ENCODE data around the gene TH.
"Not testable (repeated sequence)": the region's sequence is repeated elsewhere in the genome, so short reads cannot be mapped to it uniquely, and the experiment has no call there.

TH gene

GRCh38 chr11:2132246-2132645 is 39.4 kb downstream of the TH start:
- H3K4me1 ChIP-seq (ENCODE audit: insufficient read depth, low read length), result no peaks in the 10 kb centered on the region; the same call in 1 of the 2 replicates
- no peaks in the 10 kb centered on the region for H3K9me3 ChIP-seq (ENCODE audit: insufficient read depth, low read depth, low read length)
- H3K9ac ChIP-seq (ENCODE audit: low read depth, low read length), result no peak overlapping the region
- H3K27me3 ChIP-seq (ENCODE audit: insufficient read depth, low read length), result peaks cover 60% of the 10 kb centered on the region
- no peaks in the 10 kb centered on the region for H3K36me3 ChIP-seq (ENCODE audit: insufficient read depth, low read depth, low read length)
- no peak overlapping the region for H3K4me3 ChIP-seq (ENCODE audit: low read length)
- no peak overlapping the region for H3K27ac ChIP-seq (ENCODE audit: low read length)

GRCh38 chr11:2131371-2132236 is 40.0 kb downstream of the TH start:
- no peak overlapping the region for H3K27ac ChIP-seq (ENCODE audit: low read length)
- H3K36me3 ChIP-seq (ENCODE audit: insufficient read depth, low read depth, low read length), result no peaks in the 10 kb centered on the region
- no peak overlapping the region for H3K9ac ChIP-seq (ENCODE audit: low read depth, low read length)
- no peaks in the 10 kb centered on the region for H3K4me1 ChIP-seq (ENCODE audit: insufficient read depth, low read length)
- H3K4me3 ChIP-seq (ENCODE audit: low read length), result no peak overlapping the region
- peaks cover 53% of the 10 kb centered on the region for H3K27me3 ChIP-seq (ENCODE audit: insufficient read depth, low read length)
- no peaks in the 10 kb centered on the region for H3K9me3 ChIP-seq (ENCODE audit: insufficient read depth, low read depth, low read length)

GRCh38 chr11:2130881-2131352 is 40.7 kb downstream of the TH start:
- Histone ChIP-seq H3K9ac (ENCODE audit: low read depth, low read length) (no peak overlapping the region), H3K4me3 (ENCODE audit: low read length) (no peak overlapping the region), H3K27me3 (ENCODE audit: insufficient read depth, low read length) (peaks cover 46% of the 10 kb centered on the region), H3K36me3 (ENCODE audit: insufficient read depth, low read depth, low read length) (no peaks in the 10 kb centered on the region), H3K9me3 (ENCODE audit: insufficient read depth, low read depth, low read length) (no peaks in the 10 kb centered on the region), H3K27ac (ENCODE audit: low read length) (no peak overlapping the region), H3K4me1 (ENCODE audit: insufficient read depth, low read length) (no peaks in the 10 kb centered on the region)

- Histone ChIP-seq H3K27ac (ENCODE audit: low read length) (no peak overlapping the region), H3K4me3 (ENCODE audit: low read length) (no peak overlapping the region), H3K9me3 (ENCODE audit: insufficient read depth, low read depth, low read length) (no peaks in the 10 kb centered on the region), H3K9ac (ENCODE audit: low read depth, low read length) (no peak overlapping the region), H3K27me3 (ENCODE audit: insufficient read depth, low read length) (peaks cover 36% of the 10 kb centered on the region), H3K4me1 (ENCODE audit: insufficient read depth, low read length) (no peaks in the 10 kb centered on the region), H3K36me3 (ENCODE audit: insufficient read depth, low read depth, low read length) (no peaks in the 10 kb centered on the region)
Measured at GRCh38 chr11:2129699-2130366, 41.8 kb downstream of the TH start.

GRCh38 chr11:2129308-2129698 is 42.3 kb downstream of the TH start:
- Histone ChIP-seq H3K9me3 (ENCODE audit: insufficient read depth, low read depth, low read length) (no peaks in the 10 kb centered on the region), H3K4me1 (ENCODE audit: insufficient read depth, low read length) (no peaks in the 10 kb centered on the region), H3K27me3 (ENCODE audit: insufficient read depth, low read length) (peaks cover 30% of the 10 kb centered on the region), H3K9ac (ENCODE audit: low read depth, low read length) (no peak overlapping the region), H3K4me3 (ENCODE audit: low read length) (no peak overlapping the region), H3K36me3 (ENCODE audit: insufficient read depth, low read depth, low read length) (no peaks in the 10 kb centered on the region), H3K27ac (ENCODE audit: low read length) (no peak overlapping the region)

DNA sequence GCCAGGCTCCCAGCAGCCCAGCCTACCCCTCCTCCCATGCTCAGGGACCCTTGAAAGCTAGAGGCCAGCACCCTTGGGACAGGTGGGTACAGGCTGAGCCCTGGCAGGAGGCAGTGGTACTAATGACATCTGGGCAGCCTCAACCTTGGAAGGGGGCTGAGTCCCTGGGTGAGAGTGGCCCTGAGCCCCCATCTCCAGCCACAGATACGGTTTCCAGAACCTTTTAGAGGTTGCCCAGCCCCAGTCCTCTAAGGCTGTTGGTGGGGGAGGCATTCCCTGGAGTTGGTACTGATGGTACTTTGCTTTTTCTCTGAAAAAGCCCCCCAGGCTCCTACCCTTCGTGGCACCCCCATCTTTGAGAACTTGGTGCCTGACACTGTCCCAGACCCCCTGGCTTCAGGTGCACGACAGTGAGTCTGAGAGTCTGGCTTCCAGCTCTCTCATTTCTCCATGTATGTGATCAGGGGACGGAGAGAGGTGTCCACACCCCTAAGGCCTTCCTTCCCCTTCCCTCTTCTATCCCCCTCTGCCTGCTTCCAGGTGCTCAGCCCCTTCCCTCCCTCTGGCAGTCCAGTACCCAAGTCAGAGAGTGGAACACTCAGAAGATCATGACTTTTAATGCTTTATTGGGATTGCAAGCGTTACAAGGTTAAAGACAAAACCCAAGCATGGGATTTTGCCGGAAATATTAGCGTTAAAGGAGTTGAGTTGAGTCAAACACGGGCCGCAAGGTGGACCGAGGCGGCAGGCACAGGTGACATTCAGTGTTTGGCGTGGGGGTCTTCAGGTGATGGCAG is 42.9 kb downstream of the TH start:
- no peaks in the 10 kb centered on the region for H3K36me3 ChIP-seq (ENCODE audit: insufficient read depth, low read depth, low read length)
- H3K4me3 ChIP-seq (ENCODE audit: low read length), result no peak overlapping the region
- no peaks in the 10 kb centered on the region for H3K4me1 ChIP-seq (ENCODE audit: insufficient read depth, low read length)
- no peak overlapping the region for H3K27ac ChIP-seq (ENCODE audit: low read length)
- peaks cover 24% of the 10 kb centered on the region for H3K27me3 ChIP-seq (ENCODE audit: insufficient read depth, low read length)
- H3K9me3 ChIP-seq (ENCODE audit: insufficient read depth, low read depth, low read length), result no peaks in the 10 kb centered on the region
- no peak overlapping the region for H3K9ac ChIP-seq (ENCODE audit: low read depth, low read length)

DNA sequence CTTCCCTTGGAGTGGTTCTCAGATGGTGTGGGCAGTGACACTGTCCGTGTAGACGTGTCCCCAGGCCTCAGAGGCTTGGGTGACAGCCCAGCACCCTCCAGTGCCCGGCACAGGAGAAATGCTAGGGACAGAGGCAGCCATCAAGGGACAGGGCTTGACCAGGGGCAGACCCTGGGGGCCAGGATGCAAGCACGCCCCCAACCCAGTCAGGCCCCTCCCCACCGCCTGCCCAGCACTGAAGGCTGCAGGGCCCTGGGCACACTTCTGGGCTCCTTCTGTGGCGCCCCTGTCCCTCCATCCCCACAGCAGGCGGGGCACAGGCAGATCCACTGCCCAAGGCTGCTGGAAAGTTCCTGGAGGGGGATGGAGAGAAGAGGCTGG is 43.5 kb downstream of the TH start:
- Histone ChIP-seq H3K27ac (ENCODE audit: low read length) (no peak overlapping the region), H3K4me3 (ENCODE audit: low read length) (no peak overlapping the region), H3K9ac (ENCODE audit: low read depth, low read length) (no peak overlapping the region), H3K4me1 (ENCODE audit: insufficient read depth, low read length) (no peaks in the 10 kb centered on the region), H3K9me3 (ENCODE audit: insufficient read depth, low read depth, low read length) (no peaks in the 10 kb centered on the region), H3K27me3 (ENCODE audit: insufficient read depth, low read length) (peaks cover 19% of the 10 kb centered on the region), H3K36me3 (ENCODE audit: insufficient read depth, low read depth, low read length) (no peaks in the 10 kb centered on the region)

GRCh38 chr11:2127482-2128129 is 44.0 kb downstream of the TH start:
- Histone ChIP-seq H3K4me3 (ENCODE audit: low read length) (no peak overlapping the region), H3K4me1 (ENCODE audit: insufficient read depth, low read length) (no peaks in the 10 kb centered on the region), H3K27ac (ENCODE audit: low read length) (no peak overlapping the region), H3K9me3 (ENCODE audit: insufficient read depth, low read depth, low read length) (no peaks in the 10 kb centered on the region), H3K27me3 (ENCODE audit: insufficient read depth, low read length) (peaks cover 13% of the 10 kb centered on the region), H3K36me3 (ENCODE audit: insufficient read depth, low read depth, low read length) (no peaks in the 10 kb centered on the region), H3K9ac (ENCODE audit: low read depth, low read length) (no peak overlapping the region)

- H3K9me3 ChIP-seq (ENCODE audit: insufficient read depth, low read depth, low read length), result no peaks in the 10 kb centered on the region
- H3K4me3 ChIP-seq (ENCODE audit: low read length), result no peak overlapping the region
- peaks cover 7% of the 10 kb centered on the region; the same call in 1 of the 2 replicates for H3K27me3 ChIP-seq (ENCODE audit: insufficient read depth, low read length)
- H3K4me1 ChIP-seq (ENCODE audit: insufficient read depth, low read length), result no peaks in the 10 kb centered on the region
- no peak overlapping the region for H3K9ac ChIP-seq (ENCODE audit: low read depth, low read length)
- H3K36me3 ChIP-seq (ENCODE audit: insufficient read depth, low read depth, low read length), result no peaks in the 10 kb centered on the region
- H3K27ac ChIP-seq (ENCODE audit: low read length), result no peak overlapping the region
Measured at GRCh38 chr11:2126520-2127085, 45.0 kb downstream of the TH start.

- H3K36me3 ChIP-seq (ENCODE audit: insufficient read depth, low read depth, low read length), result not testable (repeated sequence)
Measured at GRCh38 chr11:2124736-2125484, 46.7 kb downstream of the TH start.

More at GRCh38 chr11:2124736-2125484, 46.7 kb downstream of the TH start:
- H3K9ac ChIP-seq (ENCODE audit: low read depth, low read length); H3K4me3 ChIP-seq (ENCODE audit: low read length); H3K27me3 ChIP-seq (ENCODE audit: insufficient read depth, low read length); H3K9me3 ChIP-seq (ENCODE audit: insufficient read depth, low read depth, low read length); H3K27ac ChIP-seq (ENCODE audit: low read length); H3K4me1 ChIP-seq (ENCODE audit: insufficient read depth, low read length): not testable (repeated sequence)

Data from iPS-20b (cell line).